CD4-positive, alpha-beta T cell treated with Interleukin-4 for 4 hours (primary cell): Measurements from ENCODE around the gene ATP2C1.
"Not testable (repeated sequence)": the region's sequence is repeated elsewhere in the genome, so short reads cannot be mapped to it uniquely, and the experiment has no call there.

ENCODE experiments used
- DNase-seq: peaks from one replicate; pipeline ENCODE4 v3.0.0-alpha.2; 2020

Gene ATP2C1

DNA sequence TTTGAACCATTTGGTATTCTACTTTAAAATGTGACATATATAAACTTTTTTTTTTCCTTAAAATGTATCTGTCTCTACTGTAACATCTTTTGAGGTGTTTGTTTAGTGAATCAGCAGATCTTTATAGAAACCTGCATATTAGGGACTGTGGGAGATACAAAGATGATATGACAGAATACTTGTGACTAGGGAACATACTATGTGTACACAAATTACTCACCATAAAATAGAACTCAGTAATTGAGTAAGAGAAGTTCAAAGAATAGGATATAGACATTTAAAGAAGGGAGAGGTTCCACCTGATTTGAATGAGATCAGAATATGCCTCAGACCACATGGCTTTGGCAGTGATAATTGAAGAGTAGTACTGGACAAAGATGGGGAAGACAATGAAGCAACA lies 47.9 kb downstream of the ATP2C1 start:
- DNase-seq, result no peak

DNA sequence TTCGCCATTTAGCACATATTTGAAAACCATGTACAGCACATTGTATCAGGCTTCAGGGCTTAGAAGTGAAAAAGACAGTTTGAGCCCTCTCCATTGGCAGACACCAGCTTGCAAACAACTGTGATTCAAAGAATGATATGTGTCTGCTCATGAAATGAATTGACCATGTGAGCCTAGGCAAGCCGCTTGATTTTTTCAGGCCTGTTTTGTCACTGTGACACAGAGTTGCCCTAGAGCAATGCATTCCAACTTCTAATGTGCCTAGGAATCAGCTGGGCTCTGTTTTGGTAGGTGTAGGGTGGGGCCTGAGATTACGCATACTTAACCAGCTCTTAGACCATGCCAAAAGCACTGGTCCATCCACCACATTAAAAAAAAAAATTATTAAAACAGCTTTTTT lies 53.0 kb downstream of the ATP2C1 start:
- DNase-seq, result no peak

DNA sequence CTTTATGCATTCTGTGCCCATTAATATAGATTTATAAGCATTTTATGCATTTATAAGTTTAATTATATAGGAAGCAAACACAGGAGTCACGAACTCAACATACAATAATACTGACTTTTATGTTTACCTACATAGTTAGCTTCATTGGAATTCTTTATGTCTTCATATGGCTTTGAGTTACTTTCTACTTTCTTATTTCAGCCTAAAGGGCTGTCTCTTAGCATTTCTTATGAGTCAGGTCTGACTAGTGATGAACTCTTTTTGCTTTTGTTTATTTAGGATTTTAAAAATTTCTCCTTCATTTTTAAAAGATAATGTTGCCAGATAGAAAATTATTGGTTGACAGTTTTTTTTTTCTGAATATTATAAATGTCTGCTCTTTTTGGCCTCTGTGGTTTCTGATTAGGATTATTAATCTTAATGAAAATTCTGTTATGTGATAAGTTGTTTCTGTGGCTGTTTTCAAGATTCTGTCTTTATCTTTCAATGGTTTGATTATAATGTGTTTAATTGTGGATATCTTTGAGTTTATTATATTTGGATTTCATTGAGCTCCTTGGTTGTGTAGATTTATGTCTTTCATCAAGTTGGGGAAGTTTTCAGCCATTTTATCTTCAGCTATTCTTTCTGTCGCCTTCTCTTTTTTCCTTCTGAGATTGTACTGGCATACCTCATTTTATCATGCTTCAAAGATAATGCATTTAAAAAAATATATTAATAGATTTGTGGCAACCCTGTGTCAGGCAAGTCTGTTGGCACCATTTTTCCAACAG lies 54.3 kb downstream of the ATP2C1 start:
- DNase-seq, result no peak

DNA sequence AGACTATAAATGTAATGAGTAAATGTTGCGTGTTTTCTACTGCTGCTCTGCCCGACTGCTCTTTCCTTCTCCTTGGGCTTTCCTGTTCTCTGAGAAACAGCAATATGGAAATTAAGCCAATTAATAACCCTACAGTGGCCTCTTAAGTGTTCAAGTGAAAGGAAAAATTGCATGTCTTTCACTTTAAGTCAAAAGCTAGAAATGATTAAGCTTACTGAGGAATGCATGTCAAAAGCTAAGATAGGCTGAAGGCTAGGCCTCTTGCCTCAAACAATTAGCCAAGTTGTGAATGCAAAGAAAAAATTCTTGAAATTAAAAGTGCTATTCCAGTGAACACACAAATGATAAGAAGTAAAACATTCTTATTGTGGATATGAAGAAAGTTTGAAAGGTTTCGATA lies 55.0 kb downstream of the ATP2C1 start:
- no peak for DNase-seq

DNA sequence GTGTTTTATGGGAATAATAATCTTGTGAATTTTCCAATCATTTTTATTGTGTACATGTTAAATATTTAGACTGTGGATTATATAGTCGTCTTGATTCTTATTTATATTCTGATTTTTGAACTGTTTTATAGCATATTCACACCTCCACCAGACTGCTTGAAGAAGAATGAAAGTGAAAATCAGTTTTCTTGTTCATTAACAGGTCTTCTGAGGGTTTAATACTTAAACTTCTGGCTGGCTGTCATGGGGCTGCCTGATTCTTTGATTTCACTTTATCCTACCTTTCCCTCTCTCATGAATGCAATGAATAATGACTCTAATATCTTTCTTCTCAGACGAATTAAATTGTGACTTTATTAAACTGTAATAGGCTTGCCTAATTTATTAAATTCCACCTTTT lies 56.2 kb downstream of the ATP2C1 start:
- DNase-seq, result no peak

DNA sequence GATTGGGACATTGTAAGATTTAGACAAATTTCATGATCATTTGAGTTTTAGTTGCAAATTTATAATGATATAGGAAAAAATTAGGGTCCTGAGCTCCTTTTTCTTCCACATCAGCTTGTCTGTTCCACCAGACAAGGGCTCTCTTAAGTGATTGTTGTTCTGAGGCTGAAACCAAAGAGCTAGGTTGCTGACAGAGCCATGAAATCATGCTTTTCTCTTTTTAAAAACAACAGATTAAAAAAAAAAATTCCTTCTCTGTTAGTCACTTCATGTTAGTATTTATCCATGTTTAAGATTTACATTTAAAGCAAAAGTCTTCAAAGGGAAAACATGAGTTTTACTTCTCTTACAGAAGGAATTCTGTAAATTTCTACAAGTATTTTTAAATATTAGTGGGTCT lies 56.8 kb downstream of the ATP2C1 start:
- no peak for DNase-seq

DNA sequence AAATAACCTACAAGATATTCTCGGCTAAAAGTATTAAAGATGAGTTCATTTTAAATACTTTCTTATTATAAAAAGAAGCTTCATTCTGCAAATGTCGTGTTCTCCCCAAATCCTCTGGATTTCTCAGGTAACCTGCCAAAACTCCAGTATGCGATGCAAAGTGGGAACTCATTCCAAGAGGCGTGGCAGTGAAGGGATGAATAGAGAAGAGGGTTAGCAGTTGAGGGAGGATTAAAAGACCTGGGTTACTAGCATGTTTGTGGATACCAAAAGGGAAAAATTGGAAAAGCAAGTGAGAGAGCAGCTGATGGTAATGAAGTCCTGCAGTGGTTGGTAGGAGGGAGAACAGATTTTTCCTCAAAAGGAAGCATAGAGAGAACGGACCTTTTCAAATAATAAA lies 61.6 kb downstream of the ATP2C1 start:
- no peak for DNase-seq

- no peak for DNase-seq
Observed at GRCh38 chr3:130956281-130956680, 62.4 kb downstream of the ATP2C1 start.

DNA sequence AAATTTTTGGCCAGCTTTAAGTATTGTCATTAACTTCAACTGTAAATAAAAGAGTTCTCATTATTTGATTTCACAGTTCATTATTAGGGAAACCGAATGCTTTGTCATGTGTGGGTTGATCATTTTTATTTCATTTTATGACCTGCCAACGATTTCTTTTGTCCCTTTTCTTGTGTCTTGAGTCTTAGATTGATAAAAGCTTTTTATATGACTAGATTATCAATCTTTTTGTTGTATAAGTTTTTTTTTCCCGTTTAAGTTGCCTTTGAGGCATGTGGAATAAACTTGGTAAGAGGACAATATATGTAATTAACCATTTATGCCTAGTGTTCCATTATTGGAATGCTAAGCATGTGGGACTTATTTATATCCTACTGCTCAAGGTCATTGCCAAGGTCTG lies 62.8 kb downstream of the ATP2C1 start:
- no peak for DNase-seq

- DNase-seq, result no peak
Observed at GRCh38 chr3:130960139-130960795, 66.4 kb downstream of the ATP2C1 start.

DNA sequence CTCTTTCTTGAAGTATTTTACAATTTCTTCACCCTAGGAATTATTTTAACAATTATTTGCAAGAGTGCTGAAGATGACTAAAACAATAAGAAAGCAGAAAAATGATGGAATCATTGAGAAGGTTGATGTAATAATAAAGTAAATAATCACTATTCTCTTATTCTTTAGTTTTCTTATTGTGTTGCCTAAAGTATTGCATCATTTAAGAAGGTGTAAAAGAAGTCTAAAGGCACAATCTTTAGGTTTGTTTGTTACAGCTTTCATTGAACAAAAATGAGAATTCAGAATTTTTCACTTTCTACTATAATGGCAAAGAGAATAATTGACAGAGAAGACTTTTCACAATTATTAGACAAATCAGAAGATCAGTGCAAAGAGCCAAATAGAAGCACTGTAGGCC lies 67.6 kb downstream of the ATP2C1 start:
- no peak for DNase-seq

DNA sequence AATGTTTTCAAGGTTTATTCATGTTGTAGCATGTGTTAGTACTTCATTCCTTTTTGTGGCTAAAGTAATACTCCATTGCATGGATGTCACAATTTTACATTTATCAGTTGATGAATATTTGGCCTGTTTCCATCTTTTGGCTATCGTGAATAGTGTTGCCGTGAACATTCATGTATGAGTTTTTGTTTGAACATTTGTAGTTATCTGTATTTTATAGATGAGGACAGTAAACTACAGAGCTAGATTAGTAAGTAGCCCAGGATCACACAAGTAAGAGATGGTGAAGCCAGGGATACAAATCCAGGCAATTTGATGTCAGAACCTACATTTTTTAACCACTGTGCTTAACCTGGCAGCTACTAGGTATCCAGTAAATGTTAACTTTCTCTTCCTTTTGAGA lies 69.6 kb downstream of the ATP2C1 start:
- DNase-seq, result no peak

DNA sequence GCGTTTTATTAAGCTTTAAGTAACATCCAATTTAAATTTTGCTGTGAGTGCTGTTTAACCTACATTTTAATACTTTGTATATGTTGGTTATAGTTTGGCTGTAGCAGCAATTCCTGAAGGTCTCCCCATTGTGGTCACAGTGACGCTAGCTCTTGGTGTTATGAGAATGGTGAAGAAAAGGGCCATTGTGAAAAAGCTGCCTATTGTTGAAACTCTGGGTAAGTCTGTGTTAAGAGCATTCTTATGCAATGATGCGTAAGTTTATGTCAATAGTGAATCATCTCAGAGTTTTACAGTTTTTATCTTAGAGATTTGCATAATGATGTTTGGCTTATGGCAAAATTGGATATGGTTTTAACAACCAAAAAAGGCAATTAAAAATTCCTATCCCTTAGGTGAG lies 70.0 kb downstream of the ATP2C1 start:
- no peak for DNase-seq

DNA sequence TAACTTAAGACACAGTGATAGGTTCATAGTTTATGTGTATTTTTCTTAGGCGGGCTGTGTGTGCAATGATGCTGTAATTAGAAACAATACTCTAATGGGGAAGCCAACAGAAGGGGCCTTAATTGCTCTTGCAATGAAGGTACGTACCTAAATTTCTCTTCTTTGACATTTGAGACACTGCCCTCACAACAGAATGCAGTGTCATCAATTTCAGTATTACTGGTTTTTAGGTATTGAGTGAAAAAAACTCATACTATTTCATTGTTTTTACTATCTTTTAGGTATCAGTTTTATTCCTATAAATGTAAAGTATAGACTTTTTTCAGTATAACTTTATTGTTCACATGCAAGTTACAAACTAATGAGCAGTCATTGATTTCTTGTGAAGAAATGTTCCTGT lies 73.4 kb downstream of the ATP2C1 start:
- no peak for DNase-seq

GRCh38 chr3:130968221-130968620 lies 74.3 kb downstream of the ATP2C1 start:
- no peak for DNase-seq

GRCh38 chr3:130969621-130970020 lies 75.7 kb downstream of the ATP2C1 start:
- DNase-seq, result no peak

- no peak for DNase-seq
Observed at GRCh38 chr3:130971208-130971607, 77.3 kb downstream of the ATP2C1 start.

- not testable (repeated sequence) for DNase-seq
Observed at GRCh38 chr3:130972592-130972991, 78.7 kb downstream of the ATP2C1 start.

DNA sequence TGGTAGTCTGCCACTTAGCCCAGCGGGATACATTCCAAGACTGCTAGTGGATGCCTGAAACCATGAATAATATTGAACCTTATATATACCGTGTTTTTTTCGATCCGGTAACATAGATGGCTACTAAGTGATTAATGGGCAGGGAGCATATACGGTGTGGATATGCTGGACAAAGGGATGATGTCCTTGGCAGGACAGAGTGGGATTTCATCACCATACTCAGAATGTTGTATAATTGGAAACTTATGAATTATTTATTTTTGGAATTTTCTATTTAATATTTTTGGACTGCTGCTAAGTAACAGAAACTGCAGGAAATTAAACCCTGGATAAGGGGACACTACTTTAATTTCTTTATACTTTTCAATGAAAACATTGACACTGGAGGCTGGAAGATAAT lies 79.5 kb downstream of the ATP2C1 start:
- no peak for DNase-seq

DNA sequence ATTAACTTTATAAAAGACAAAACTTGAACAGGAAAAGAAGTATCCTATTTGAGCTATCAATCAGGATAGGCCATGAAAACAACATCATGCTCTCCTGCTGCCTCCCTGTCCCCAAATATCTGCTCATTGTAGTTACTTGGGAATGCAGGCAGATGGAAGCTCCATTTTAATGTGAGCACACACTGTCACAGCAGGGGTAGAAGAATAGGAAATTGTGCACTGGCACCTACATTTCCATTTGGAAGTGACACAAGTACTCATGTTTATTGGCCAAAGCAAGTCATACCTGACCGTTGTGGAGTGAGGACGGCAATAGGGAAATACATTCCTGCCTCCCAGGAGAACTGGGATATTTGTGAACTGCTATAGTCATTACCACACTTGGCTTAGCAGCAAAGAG lies 80.3 kb downstream of the ATP2C1 start:
- no peak for DNase-seq

- DNase-seq, result no peak
Observed at GRCh38 chr3:130975251-130975650, 81.4 kb downstream of the ATP2C1 start.

- DNase-seq, result no peak
Observed at GRCh38 chr3:130976706-130977105, 82.8 kb downstream of the ATP2C1 start.

DNA sequence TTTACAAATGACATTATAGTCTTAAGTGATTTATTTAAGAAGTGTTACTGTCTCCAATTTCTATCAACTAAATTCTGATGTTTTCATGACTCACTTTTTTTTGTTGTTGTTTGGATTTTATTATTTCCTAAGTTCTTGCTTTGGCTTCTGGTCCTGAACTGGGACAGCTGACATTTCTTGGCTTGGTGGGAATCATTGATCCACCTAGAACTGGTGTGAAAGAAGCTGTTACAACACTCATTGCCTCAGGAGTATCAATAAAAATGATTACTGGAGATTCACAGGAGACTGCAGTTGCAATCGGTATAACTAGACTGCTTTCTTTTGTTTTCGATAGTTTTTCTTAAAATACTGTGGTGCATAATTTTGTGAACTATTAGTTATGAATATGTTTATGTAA lies 85.2 kb downstream of the ATP2C1 start:
- DNase-seq, result no peak

- DNase-seq, result no peak
Observed at GRCh38 chr3:130981469-130981868, 87.6 kb downstream of the ATP2C1 start.

- no peak for DNase-seq
Observed at GRCh38 chr3:130990282-130990681, 96.4 kb downstream of the ATP2C1 start.
